ENCODE measurements around the gene SFPQ. TPM values are rescaled to one million over a fixed set of nuclear protein-coding genes. Genes with fewer than 3 reads are reported as not detected.
"Not testable (repeated sequence)": the region's sequence is repeated elsewhere in the genome, so short reads cannot be mapped to it uniquely, and the experiment has no call there.

Gene SFPQ, protein sequence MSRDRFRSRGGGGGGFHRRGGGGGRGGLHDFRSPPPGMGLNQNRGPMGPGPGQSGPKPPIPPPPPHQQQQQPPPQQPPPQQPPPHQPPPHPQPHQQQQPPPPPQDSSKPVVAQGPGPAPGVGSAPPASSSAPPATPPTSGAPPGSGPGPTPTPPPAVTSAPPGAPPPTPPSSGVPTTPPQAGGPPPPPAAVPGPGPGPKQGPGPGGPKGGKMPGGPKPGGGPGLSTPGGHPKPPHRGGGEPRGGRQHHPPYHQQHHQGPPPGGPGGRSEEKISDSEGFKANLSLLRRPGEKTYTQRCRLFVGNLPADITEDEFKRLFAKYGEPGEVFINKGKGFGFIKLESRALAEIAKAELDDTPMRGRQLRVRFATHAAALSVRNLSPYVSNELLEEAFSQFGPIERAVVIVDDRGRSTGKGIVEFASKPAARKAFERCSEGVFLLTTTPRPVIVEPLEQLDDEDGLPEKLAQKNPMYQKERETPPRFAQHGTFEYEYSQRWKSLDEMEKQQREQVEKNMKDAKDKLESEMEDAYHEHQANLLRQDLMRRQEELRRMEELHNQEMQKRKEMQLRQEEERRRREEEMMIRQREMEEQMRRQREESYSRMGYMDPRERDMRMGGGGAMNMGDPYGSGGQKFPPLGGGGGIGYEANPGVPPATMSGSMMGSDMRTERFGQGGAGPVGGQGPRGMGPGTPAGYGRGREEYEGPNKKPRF
- 100 to 1,000 TPM; 177 to 629 (median 255) TPM for total RNA-seq

DNA sequence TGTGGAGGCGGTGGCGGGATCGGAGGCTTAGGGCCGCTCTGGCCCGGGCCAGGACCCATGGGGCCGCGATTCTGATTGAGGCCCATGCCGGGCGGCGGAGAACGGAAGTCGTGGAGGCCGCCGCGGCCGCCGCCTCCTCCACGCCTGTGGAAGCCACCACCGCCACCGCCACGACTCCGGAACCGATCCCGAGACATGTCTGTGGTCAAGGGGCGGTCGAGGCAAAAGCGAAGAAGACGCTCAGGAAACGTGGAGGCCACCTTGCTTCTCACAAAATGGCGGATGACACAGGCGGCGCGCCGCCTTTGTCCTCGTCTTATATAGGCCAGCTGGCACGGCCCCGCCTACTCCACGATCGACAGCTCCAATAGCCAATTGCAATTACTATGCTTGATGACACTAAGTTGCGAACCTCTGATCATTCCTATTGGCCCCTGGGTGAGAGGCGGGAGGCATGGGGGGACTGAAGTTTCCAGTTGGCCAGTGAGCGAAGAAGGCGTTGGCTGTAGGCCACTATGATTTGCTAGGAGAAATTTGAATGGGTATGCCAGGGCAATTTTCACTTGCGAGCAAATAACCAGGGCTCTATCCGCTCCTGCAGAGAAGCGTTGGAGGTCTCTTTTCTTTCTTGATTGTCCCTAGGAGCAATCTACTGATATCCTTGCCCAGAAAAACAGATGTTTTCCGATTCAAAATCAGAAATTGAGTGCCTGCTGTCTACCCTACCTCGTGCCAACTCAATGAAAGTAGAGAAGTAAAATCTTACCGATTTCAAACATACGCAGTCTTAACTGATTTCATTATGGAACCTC lies at the start of gene SFPQ:
Gene SFPQ (minus strand): TSS at position 293 of the 812 bp plus-strand sequence. CDS start 96 bp downstream, at position 197.
- no peaks in the 10 kb centered on the region for H3K9me3 ChIP-seq
- no peaks in the 10 kb centered on the region for H3K27me3 ChIP-seq
- H3K27ac ChIP-seq = peak within 1 kb of the TSS; percentile 98 to 99 (median 99)
- peak; percentile 97 to 98 (median 97) for DNase-seq
- TF ChIP-seq, protein P1, sequence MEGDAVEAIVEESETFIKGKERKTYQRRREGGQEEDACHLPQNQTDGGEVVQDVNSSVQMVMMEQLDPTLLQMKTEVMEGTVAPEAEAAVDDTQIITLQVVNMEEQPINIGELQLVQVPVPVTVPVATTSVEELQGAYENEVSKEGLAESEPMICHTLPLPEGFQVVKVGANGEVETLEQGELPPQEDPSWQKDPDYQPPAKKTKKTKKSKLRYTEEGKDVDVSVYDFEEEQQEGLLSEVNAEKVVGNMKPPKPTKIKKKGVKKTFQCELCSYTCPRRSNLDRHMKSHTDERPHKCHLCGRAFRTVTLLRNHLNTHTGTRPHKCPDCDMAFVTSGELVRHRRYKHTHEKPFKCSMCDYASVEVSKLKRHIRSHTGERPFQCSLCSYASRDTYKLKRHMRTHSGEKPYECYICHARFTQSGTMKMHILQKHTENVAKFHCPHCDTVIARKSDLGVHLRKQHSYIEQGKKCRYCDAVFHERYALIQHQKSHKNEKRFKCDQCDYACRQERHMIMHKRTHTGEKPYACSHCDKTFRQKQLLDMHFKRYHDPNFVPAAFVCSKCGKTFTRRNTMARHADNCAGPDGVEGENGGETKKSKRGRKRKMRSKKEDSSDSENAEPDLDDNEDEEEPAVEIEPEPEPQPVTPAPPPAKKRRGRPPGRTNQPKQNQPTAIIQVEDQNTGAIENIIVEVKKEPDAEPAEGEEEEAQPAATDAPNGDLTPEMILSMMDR (IDR thresholded peaks at IDR 0.05) = no peak
- TF ChIP-seq POLR2A (IDR thresholded peaks at IDR 0.05) = peak; percentile 86 to 87
- peaks cover 0 to 33% (median 0%) of the 10 kb centered on the region in 3 donors for H3K36me3 ChIP-seq
- H3K4me3 ChIP-seq = peak within 1 kb of the TSS; percentile 98 to 99 (median 99)
- peaks cover 4 to 37% (median 7%) of the 10 kb centered on the region in 4 donors for H3K4me1 ChIP-seq

DNA sequence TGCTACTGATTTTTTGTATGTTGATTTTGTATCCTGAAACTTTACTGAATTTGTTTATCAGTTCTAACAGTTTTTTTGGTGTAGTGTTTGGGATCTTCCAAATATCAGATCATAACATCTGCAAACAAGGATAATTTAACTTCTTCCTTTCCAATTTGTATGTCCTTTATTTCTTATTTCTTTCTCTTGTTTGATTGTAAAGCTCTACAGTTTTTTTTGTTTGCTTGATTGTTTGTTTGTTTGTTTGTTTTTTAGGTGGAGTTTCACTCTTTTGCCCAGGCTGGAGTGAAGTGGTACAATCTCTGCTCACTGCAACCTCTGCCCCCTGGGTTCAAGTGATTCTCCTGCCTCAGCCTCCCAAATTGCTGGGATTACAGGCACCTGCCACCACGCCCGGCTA lies 43.8 kb upstream of the SFPQ start:
- H3K27me3 ChIP-seq, H3K9me3 ChIP-seq, H3K27ac ChIP-seq, DNase-seq, H3K4me3 ChIP-seq, H3K4me1 ChIP-seq, H3K36me3 ChIP-seq: not testable (repeated sequence)

DNA sequence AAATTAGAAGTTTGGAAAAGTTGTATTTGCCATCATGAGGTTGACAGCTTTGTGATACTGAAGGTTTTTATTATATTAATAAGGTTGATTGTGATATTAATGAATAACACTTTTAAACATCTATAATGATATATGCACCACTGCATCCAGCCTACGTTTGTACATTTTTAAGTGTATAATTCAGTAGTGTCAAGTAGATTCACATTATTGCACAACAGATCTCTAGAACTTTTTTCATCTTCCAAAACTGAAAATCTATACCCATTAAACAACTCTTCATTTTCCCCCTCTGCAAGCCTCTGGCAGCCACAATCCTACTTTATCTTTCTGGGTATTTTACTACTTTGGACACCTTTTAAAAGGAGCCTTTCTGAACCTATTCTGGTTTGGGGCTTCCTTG lies 38.3 kb upstream of the SFPQ start:
- Histone ChIP-seq H3K9me3 (no peaks in the 10 kb centered on the region), H3K36me3 (no peaks in the 10 kb centered on the region), H3K27ac (no peak overlapping the region), H3K4me3 (no peak overlapping the region), H3K27me3 (no peaks in the 10 kb centered on the region), H3K4me1 (no peaks in the 10 kb centered on the region)
- TF ChIP-seq POLR2A (IDR thresholded peaks at IDR 0.05) = no peak
- TF ChIP-seq, protein P1 (IDR thresholded peaks at IDR 0.05) = no peak
- no peak for DNase-seq

DNA sequence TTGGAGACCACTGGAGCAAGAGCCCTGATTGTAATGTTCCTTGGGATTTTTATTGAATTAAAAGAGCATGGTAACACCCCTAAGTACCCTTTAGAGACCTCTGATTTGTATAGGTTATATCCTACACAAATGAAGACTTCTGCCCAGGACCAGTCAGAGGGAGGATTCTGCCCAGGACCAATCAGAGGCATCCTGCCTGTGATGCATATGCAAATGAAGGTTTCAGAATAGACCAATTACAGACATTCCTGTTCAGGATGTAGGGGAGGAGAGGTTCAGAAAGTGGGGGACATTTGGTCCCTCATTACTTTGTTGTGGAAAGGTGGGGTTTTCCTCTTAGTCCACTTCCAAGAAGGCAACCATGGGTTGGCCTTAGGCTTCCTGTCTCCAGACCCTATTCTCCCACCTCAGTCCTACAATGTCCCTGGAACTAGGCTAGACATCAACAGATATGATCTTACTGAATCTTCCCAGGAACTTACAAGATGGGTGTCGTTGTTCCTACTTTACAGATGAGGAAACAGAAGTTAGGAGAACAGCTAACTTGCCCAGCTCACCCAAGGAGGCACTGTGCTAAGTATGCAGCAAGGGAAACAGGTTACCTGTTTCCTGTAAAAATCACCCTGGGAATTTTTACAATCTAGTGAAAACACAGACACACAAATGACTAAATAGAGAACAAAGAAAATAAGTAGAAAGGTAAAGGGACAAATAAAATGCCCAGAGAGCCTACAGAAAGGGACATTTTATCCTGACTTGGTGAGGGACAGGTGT lies 36.8 kb upstream of the SFPQ start:
- H3K4me1 ChIP-seq = no peaks in the 10 kb centered on the region
- no peaks in the 10 kb centered on the region for H3K36me3 ChIP-seq
- TF ChIP-seq POLR2A (IDR thresholded peaks at IDR 0.05) = no peak
- TF ChIP-seq, protein P1 (IDR thresholded peaks at IDR 0.05) = no peak
- no peak overlapping the region for H3K27ac ChIP-seq
- no peaks in the 10 kb centered on the region for H3K9me3 ChIP-seq
- DNase-seq = no peak
- H3K27me3 ChIP-seq = no peaks in the 10 kb centered on the region
- H3K4me3 ChIP-seq = no peak overlapping the region

DNA sequence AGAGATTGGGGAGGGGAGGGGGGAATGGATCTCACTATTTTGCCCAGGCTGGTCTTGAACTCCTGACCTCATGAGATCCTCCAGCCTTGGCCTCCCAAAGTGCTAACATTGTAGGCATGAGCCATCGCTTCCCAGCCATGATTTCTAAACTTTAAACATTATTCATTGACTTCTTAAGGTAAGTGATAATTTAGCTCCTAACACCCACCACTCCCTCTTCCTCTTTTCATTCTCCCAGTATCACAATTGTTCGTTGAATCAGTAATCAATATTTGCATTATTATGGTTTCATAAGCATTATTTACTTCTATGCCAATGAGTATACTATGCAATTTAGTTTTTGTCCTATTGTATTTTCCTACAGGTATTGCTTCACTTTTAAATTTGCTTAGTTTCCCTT lies 33.6 kb upstream of the SFPQ start:
- Histone ChIP-seq H3K9me3 (no peaks in the 10 kb centered on the region), H3K4me1 (no peaks in the 10 kb centered on the region), H3K27me3 (no peaks in the 10 kb centered on the region), H3K36me3 (no peaks in the 10 kb centered on the region), H3K27ac (no peak overlapping the region), H3K4me3 (no peak overlapping the region)
- DNase-seq = no peak
- no peak for TF ChIP-seq POLR2A (IDR thresholded peaks at IDR 0.05)
- TF ChIP-seq, protein P1 (IDR thresholded peaks at IDR 0.05) = no peak
